Lower lobe of right lung (tissue), 2 donors: ENCODE data around the gene OR2B6. TPM values are rescaled to one million over a fixed set of nuclear protein-coding genes. Genes with fewer than 3 reads are reported as not detected.

Source experiments
- ATAC-seq, 2 donors: fragments of 200-7000 bp; cut with Tn5 transposase; one replicate each; pipeline ENCODE4 v1.9.1; 2020 to 2022; ENCODE audit warnings: mild to moderate bottlenecking in 2 of 2, moderate library complexity in 2 of 2
- DNase-seq: peaks from one replicate; pipeline ENCODE4 v3.0.0-alpha.2; 2020
- H3K27ac ChIP-seq: fragments of 200-600 bp; one replicate; pipeline ENCODE4 v1.8.0; 2022
- H3K27me3 ChIP-seq: fragments of 200-600 bp; one replicate; pipeline ENCODE4 v1.8.0; 2022; ENCODE audit warnings: low read depth
- H3K36me3 ChIP-seq: fragments of 200-600 bp; one replicate; pipeline ENCODE4 v1.8.0; 2022; ENCODE audit warnings: mild to moderate bottlenecking
- H3K4me1 ChIP-seq: fragments of 200-600 bp; one replicate; pipeline ENCODE4 v1.8.0; 2022
- H3K4me3 ChIP-seq: fragments of 200-600 bp; one replicate; pipeline ENCODE4 v1.8.0; 2022; ENCODE audit warnings: mild to moderate bottlenecking
- H3K9me3 ChIP-seq: fragments of 200-600 bp; one replicate; pipeline ENCODE4 v1.8.0; 2022
- intact Hi-C: fragments of 100-400 bp; cut with DNase I; formaldehyde crosslinking; loops from one replicate; pipeline ENCODE4 v1.11.0; 2022
- total RNA-seq: library from RNA; stranded (reverse); fragmentation: NEBNext Ultra II Directional; extraction: Animal tissue kit (Norgen Biotek cat#: 25700); gene quantifications from one replicate; pipeline ENCODE4 v1.2.1, GENCODE V29; 2021
- TF ChIP-seq, protein P1 (sequence below): fragments of 200-600 bp; IDR thresholded peaks from one replicate; pipeline ENCODE4 v1.8.0; 2022; ENCODE audit warnings: antibody characterized with exemption, mild to moderate bottlenecking
- donor health status: DM: no; HTN: yes; CAD: no; lungs with severe emphysema.

The OR2B6 gene
- total RNA-seq, 1 donor from 2014 or later: not detected

GRCh38 chr6:28000351-28001045, 43.5 kb downstream of the OR2B6 start:
- no peak for DNase-seq
- Histone ChIP-seq H3K36me3 (no peaks in the 10 kb centered on the region), H3K27me3 (peaks cover 8% of the 10 kb centered on the region), H3K4me3 (no peak overlapping the region), H3K9me3 (no peaks in the 10 kb centered on the region), H3K27ac (no peak overlapping the region), H3K4me1 (no peaks in the 10 kb centered on the region)
- TF ChIP-seq, protein P1, sequence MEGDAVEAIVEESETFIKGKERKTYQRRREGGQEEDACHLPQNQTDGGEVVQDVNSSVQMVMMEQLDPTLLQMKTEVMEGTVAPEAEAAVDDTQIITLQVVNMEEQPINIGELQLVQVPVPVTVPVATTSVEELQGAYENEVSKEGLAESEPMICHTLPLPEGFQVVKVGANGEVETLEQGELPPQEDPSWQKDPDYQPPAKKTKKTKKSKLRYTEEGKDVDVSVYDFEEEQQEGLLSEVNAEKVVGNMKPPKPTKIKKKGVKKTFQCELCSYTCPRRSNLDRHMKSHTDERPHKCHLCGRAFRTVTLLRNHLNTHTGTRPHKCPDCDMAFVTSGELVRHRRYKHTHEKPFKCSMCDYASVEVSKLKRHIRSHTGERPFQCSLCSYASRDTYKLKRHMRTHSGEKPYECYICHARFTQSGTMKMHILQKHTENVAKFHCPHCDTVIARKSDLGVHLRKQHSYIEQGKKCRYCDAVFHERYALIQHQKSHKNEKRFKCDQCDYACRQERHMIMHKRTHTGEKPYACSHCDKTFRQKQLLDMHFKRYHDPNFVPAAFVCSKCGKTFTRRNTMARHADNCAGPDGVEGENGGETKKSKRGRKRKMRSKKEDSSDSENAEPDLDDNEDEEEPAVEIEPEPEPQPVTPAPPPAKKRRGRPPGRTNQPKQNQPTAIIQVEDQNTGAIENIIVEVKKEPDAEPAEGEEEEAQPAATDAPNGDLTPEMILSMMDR: no peak
- ATAC-seq: no peak
- intact Hi-C loops: no loop called here

GRCh38 chr6:28001351-28001750, 44.3 kb downstream of the OR2B6 start:
- Histone ChIP-seq H3K4me3 (no peak overlapping the region), H3K9me3 (no peaks in the 10 kb centered on the region), H3K4me1 (no peaks in the 10 kb centered on the region), H3K27me3 (peaks cover 6% of the 10 kb centered on the region), H3K36me3 (no peaks in the 10 kb centered on the region), H3K27ac (no peak overlapping the region)
- DNase-seq (no peak), ATAC-seq (no peak)
- intact Hi-C loops: no loop called here
- TF ChIP-seq, protein P1: no peak

GRCh38 chr6:28001751-28002150, 44.7 kb downstream of the OR2B6 start:
- TF ChIP-seq, protein P1: no peak
- Histone ChIP-seq H3K4me1 (no peaks in the 10 kb centered on the region), H3K9me3 (no peaks in the 10 kb centered on the region), H3K27me3 (peaks cover 6% of the 10 kb centered on the region), H3K36me3 (no peaks in the 10 kb centered on the region), H3K27ac (no peak overlapping the region), H3K4me3 (no peak overlapping the region)
- intact Hi-C loops: no loop called here
- DNase-seq (no peak), ATAC-seq (no peak)

- TF ChIP-seq, protein P1: no peak
- Histone ChIP-seq H3K36me3 (no peaks in the 10 kb centered on the region), H3K4me1 (no peaks in the 10 kb centered on the region), H3K9me3 (no peaks in the 10 kb centered on the region), H3K4me3 (no peak overlapping the region), H3K27ac (no peak overlapping the region), H3K27me3 (peaks cover 6% of the 10 kb centered on the region)
- intact Hi-C loops: no loop called here
- ATAC-seq (no peak), DNase-seq (no peak)
These were observed 45.1 kb downstream of the OR2B6 start for GRCh38 chr6:28002161-28002560.

- H3K9me3 ChIP-seq: no peaks in the 10 kb centered on the region
- TF ChIP-seq, protein P1: no peak
- no peak for ATAC-seq
- no peaks in the 10 kb centered on the region for H3K4me1 ChIP-seq
- peaks cover 6% of the 10 kb centered on the region for H3K27me3 ChIP-seq
- no peaks in the 10 kb centered on the region for H3K36me3 ChIP-seq
- no peak for DNase-seq
- intact Hi-C loops: no loop called here
- H3K27ac ChIP-seq: no peak overlapping the region
- H3K4me3 ChIP-seq: no peak overlapping the region
These were observed 46.0 kb downstream of the OR2B6 start for GRCh38 chr6:28003059-28003458.
